HG03521 (cell line): ENCODE data around the gene CAPN15.
A peak's percentile ranks its signal among the peaks of the same experiment; 100 is the strongest.
"Not testable (repeated sequence)": the region's sequence is repeated elsewhere in the genome, so short reads cannot be mapped to it uniquely, and the experiment has no call there.

ENCODE experiments used
- ATAC-seq: cut with Tn5 transposase; IDR thresholded peaks from one replicate; pipeline ENCODE4 v1.9.1; 2021; ENCODE audit warnings: mild to moderate bottlenecking, moderate library complexity; ENCODE audit not compliant: unreplicated experiment

CAPN15 gene

DNA sequence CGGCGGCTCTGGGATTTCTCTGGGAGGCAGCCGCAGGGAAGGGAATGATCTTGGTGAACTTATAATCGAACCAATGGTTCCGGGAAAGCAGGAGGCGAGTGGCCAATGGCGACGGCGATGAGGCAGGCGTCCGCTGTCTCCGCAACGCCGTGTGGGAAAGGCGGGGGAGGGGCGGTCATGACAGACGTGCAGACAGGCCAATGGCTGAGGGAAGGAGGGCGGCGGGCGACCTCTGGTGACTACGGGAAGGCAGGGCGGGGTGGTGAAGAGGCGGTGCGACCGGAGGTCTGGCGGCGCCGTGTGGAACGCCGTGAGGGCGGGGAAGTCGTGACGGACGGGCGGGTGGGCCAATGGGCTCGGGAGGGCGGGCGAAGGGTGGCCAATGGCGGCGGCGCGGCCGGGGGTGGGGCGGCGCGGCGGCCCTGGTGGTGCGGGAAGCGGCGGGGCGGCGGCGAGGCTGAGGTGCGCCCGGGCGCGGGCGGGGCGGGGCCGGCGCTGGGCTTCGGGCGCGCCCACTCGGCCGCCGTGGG is 62.2 kb downstream of the CAPN15 start, which contains the start of gene RAB40C:
TSS of gene RAB40C (plus strand) at position 409 of the 530 bp plus-strand sequence. CDS start 226 bp downstream, outside the sequence.
- peak; percentile 67 for ATAC-seq

DNA sequence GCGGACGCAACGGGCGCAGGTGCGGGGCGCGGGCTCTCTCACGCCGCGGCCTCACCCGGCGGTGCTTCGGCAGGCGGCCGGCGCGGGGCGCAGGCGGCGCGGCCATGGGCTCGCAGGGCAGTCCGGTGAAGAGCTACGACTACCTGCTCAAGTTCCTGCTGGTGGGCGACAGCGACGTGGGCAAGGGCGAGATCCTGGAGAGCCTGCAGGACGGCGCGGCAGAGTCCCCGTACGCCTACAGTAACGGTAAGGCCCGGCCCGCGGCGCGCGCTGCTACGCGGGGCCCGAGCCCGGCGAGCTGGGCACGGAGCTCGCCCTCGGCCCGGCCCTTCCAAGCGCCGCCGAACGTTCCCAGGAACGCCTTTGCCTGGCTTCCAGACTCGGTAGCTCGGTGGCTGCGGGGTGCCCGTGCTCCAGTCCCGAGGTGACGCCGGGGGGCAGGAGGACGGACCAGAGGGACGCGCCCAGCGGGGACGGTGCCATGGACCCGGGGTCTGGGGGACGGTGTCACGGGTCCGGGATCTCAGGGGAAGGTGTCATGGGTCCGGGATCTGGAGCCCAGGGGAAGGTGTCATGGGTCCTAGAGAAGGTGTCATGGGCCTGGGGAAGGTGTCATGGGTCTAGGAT is 62.8 kb downstream of the CAPN15 start:
- no peak for ATAC-seq

GRCh38 chr16:590815-591200 is 63.3 kb downstream of the CAPN15 start:
- no peak for ATAC-seq

DNA sequence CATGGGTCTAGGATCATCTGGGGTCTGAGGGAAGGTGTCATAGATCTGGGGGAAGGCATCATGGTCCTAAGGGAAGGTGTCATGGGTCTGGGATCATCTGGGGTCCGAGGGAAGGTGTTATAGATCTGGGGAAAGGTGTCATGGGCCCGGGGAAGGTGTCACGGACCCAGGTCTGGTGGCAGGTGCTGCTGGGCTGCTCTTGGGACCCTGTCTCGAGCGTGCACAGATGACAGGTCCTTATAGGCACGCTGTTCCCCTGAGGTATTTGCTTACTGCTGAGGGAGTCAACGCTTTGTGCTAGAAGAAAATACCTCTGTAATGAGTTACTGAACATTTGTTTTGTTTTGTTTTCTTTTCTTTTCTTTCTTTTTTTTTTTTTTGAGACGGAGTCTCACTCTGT is 63.7 kb downstream of the CAPN15 start:
- no peak for ATAC-seq

DNA sequence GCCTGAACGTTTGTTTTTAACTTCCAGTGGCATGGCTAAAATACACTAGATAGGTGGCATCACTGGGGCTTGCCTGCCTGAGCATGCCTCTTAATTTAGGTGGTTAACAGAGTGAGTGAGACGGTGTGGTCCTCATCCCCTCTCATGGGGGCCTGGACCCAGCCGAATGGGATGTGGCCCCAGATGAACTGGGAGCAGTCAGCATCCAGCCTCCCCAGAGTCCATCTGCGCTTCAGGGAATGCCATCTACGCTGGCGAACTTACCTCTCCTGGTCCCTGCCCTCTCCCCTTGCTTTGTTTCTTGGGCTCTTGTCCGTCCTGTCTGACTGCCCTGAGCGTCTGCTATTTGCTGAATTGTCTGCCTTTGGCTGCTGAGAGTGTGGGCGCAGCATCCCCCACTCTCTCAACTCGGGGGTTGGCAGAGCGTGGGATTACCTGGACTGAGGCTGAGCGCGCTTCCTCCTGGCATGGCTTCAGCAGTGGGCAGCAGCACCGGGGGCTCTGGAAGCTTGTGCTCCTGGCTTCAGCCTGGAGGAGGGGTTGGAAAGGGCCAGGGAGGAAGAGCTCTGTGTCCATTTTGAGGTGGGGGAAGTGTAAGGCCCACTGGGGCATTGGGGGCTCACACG is 64.5 kb downstream of the CAPN15 start:
- no peak for ATAC-seq

DNA sequence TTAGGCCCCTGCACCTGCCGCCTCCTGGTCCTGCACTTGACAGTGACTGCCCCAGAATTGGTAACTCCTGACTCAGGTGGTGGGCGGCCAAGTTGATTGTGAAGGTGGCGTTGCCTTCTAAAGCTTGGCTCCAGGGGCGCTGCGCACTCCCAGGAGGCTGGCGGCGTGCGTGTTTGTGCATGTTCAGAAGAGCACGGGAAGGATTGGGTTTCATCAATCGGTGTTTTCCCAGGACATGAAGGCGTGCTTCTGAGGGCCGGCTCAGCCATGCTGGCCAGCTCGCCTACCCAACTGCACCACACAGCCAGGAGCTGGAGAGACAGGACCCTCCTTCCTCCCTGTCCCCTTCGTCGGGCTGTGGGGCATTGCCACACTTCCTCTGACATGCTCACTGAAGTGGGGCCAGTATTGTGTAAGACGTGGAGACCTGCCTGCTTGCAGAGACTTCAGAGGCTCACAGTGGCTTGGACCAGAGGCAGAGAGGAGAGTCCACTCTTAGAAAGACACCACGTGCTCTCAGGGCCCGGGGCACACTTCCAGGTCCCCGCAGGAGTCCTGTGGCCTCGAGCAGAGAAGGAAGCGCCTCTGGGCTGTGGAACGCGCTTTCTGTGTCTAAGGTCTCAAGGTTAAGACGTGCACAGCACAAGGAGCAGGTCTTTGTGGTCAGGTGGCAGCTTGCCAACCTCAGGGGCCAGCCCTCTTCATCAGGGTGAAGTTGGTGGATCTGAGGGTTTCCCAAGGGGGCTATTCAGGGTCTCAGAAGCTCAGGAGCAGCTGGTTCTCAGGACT is 65.2 kb downstream of the CAPN15 start:
- no peak for ATAC-seq

- ATAC-seq: no peak
These were observed 65.9 kb downstream of the CAPN15 start for GRCh38 chr16:593406-593805.

- ATAC-seq: no peak
These were observed 66.3 kb downstream of the CAPN15 start for GRCh38 chr16:593807-594206.

- no peak for ATAC-seq
These were observed 67.6 kb downstream of the CAPN15 start for GRCh38 chr16:595094-595528.

- ATAC-seq: no peak
These were observed 68.6 kb downstream of the CAPN15 start for GRCh38 chr16:595942-596735.

DNA sequence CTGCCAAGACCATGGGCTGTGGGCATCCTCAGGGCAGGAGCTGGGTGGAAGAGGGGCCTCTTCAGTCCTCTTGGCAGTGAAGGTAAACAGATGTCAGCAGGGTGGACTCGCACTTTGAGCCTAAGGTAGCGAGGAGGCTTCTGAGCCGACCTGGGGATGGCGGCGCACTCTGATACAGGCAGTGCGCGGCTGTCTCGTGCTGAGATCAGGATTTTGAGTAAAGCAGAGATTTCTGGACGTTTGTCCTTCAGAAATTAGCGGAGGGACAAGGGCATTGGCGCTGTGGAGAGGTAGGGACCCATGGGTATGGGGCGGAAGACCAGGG is 69.2 kb downstream of the CAPN15 start:
- ATAC-seq: no peak

- ATAC-seq: not testable (repeated sequence)
These were observed 70.1 kb downstream of the CAPN15 start for GRCh38 chr16:597655-598054.

DNA sequence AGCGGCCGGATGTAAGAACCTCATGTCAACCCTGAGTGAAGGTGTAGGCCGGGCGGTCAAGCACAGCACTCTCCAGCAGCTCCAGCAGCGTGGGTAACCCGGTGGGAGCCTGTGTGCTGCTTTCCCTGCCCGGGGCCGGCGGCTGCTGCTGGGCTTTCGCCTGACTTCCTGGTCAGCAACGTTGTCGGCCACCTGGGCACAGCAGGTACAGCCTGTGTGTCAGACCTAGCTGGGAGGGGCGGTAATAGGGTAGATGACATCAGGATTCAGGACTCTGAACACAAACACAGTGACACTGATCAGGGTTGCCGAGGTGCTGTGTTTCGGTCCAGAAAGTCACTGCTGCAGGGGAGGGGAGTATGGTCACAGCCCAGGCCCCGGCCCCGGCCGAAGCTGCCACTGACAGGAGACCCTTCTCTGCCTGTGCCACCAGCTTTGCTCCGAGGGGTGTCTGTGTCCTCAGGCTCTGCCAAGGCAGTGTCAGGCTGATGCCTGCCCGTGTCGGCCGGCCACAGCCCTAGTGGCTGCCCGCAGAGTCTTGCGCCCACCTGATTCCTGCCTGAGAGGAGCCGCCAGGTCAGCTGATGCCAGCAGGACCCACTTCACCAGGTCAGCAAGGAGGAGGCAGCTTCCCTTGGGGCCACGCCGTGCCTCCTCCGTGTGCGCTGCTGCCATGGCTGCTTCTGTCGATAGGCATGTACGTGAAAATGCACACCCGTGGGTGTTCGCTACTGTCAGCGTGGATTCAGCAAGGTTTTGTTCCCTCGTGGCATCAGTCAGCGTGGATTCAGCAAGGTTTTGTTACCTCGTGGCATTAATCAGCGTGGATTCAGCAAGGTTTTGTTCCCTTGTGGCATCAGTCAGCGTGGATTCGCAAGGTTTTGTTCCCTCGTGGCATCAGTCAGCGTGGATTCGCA is 71.6 kb downstream of the CAPN15 start:
- no peak for ATAC-seq

DNA sequence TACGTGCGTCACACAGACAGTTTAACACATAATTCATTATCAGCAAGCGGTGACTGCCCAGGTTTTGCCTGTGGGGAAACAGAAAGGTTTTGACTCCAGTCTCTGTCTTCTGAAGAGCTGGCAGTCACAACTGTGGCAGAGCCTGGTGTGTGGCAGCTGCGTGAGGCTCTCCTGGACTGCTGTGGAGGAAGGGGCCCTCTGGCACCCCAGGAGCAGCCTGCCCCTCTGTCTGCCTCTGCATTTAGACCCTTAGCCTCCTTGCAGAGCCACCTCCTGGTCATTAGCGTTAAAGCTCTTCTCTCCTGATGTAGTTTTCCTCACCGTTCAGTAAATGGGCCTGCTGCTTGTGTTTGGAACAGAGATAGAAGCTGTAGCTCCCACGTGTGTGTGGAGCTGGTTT is 73.3 kb downstream of the CAPN15 start:
- ATAC-seq: no peak

DNA sequence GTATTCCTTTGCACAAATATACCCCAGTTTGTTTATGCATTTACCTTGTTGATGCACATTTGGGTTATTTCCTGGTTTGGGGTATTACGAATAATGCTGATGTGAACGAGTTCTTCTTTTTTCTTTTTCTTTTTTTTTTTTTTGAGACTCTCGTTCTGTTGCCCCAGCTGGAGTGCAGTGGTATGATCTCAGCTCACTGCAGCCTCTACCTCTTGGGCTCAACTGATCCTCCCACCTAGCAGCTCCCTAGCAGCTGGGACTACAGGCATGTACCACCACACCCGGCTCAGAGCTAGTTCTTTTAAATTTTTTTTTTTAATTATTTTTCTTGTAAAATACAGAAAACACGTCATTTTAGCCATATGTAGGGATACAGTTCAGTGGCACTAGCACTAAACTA is 76.4 kb downstream of the CAPN15 start:
- ATAC-seq: no peak
